Mesothelial cell of epicardium (in vitro differentiated cells): ENCODE results near the gene CCDC69. TPM values are rescaled to one million over a fixed set of nuclear protein-coding genes. Genes with fewer than 3 reads are reported as not detected.
"Not testable (repeated sequence)": the region's sequence is repeated elsewhere in the genome, so short reads cannot be mapped to it uniquely, and the experiment has no call there.

Experiments
- DNase-seq, 2 experiments: peaks; one replicate each; pipeline ENCODE4 v3.0.0; 2021; ENCODE audit warnings: low spot score in 2 of 2; ENCODE audit not compliant: unreplicated experiment in 2 of 2
- H3K27ac Mint-ChIP-seq: 2 replicates; pipeline ENCODE4 v1.8.0; 2021; ENCODE audit warnings: mixed read lengths
- H3K27me3 Mint-ChIP-seq: 2 replicates; pipeline ENCODE4 v1.8.0; 2021; ENCODE audit warnings: low read depth, mixed read lengths
- H3K36me3 Mint-ChIP-seq: 2 replicates; pipeline ENCODE4 v1.8.0; 2021; ENCODE audit warnings: mixed read lengths
- H3K4me1 Mint-ChIP-seq: 2 replicates; pipeline ENCODE4 v1.8.0; 2021; ENCODE audit warnings: mixed read lengths
- H3K4me3 Mint-ChIP-seq: 2 replicates; pipeline ENCODE4 v1.8.0; 2021; ENCODE audit warnings: mild to moderate bottlenecking, moderate library complexity, mixed read lengths
- H3K9me3 Mint-ChIP-seq: 2 replicates; pipeline ENCODE4 v1.8.0; 2021; ENCODE audit warnings: mixed read lengths
- CTCF ChIP-seq: fragments of 200-600 bp; sonication (generic); IDR thresholded peaks from one replicate; pipeline ENCODE4 v1.5.0; 2021; ENCODE audit warnings: antibody characterized with exemption; ENCODE audit not compliant: unreplicated experiment
- total RNA-seq: library from RNA; stranded (reverse); gene quantifications from 3 replicates; pipeline ENCODE4 v1.2.1, GENCODE V29; 2021

CCDC69 gene
- total RNA-seq, 1 donor from 2014 or later = 4.8 TPM

GRCh38 chr5:151204051-151204450 is 19.8 kb downstream of the CCDC69 start:
- Mint-ChIP-seq H3K36me3 (no peaks in the 10 kb centered on the region), H3K4me1 (peaks cover 2% of the 10 kb centered on the region), H3K9me3 (no peaks in the 10 kb centered on the region), H3K27ac (no peak overlapping the region), H3K27me3 (no peaks in the 10 kb centered on the region), H3K4me3 (no peak overlapping the region)
- no peak for TF ChIP-seq CTCF
- no peak for DNase-seq

DNA sequence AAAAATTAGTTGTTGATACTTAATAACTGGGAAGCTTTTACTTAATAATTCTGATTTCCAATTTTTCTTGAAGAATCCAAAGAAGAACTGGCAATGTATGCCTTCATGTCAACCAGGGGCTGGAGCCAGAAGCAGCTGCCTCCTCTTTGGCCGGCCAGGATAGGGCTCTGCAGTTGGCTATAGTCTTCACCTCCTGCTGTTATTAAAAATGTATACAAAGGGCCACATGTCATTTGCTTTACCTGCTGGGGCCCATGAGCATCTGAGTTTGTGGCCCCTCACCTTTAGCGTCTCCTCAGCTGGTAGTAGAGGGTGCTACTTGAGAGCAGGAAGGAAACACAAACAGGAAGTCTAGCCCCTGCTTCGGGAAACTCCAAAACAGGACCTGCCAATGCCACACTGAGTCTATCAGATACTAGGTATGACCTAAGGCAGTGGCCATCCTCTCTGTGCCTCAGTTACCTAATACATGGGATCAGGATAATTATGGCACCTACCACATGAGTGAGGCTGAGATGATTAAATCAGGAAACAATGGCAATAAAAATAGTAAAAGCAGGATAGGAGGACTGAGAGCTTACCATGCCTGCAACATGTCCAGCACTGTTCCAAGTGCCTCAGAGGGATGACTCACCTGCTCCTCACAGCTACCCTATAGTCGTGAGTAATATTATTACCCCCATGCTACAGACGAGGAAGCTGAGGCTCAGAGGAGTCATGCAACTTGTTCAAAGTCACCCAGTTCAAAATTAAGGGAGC is 21.3 kb downstream of the CCDC69 start:
- Mint-ChIP-seq H3K27ac (no peak overlapping the region), H3K36me3 (no peaks in the 10 kb centered on the region), H3K4me1 (no peaks in the 10 kb centered on the region), H3K9me3 (no peaks in the 10 kb centered on the region), H3K4me3 (no peak overlapping the region), H3K27me3 (no peaks in the 10 kb centered on the region)
- no peak for DNase-seq
- TF ChIP-seq CTCF = no peak

DNA sequence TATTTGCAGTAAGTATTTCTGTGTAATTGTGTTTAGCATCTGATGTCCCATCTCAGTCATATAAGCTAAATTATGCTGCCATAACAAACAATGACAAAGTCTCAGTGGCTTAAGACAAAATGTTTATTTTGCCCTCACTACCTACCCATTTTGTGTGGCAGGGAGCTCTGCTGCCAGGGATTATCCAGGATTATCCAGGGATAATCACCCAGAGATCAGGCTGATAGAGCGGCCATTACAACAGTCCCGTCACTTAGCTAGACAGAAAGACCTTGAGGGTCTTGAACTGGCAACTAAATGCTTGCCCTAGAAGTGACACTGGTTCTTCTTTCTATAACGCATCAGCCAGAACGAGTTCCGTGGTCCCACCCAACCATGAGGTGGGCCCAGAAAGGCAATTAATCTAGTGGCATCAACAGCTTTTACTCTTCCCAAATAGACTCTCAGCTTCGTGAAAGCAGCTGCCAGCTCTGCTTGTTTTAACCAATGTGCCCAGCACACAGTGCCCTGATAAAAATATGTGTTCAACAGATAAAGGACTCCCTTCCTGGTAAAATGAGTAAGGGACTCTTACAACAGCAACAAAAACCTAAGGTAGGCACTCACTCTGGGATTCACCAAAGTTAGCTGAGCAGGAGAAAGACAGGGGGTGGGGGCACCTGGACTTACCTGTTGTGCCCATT is 22.8 kb downstream of the CCDC69 start:
- H3K36me3 Mint-ChIP-seq = no peaks in the 10 kb centered on the region
- H3K27ac Mint-ChIP-seq = no peak overlapping the region
- no peak for TF ChIP-seq CTCF
- no peaks in the 10 kb centered on the region for H3K9me3 Mint-ChIP-seq
- DNase-seq = no peak
- H3K4me3 Mint-ChIP-seq = no peak overlapping the region
- no peaks in the 10 kb centered on the region for H3K27me3 Mint-ChIP-seq
- no peaks in the 10 kb centered on the region for H3K4me1 Mint-ChIP-seq

GRCh38 chr5:151199581-151200185 is 24.2 kb downstream of the CCDC69 start:
- Mint-ChIP-seq H3K36me3 (no peaks in the 10 kb centered on the region), H3K4me1 (no peaks in the 10 kb centered on the region), H3K4me3 (no peak overlapping the region), H3K27me3 (no peaks in the 10 kb centered on the region), H3K9me3 (no peaks in the 10 kb centered on the region), H3K27ac (no peak overlapping the region)
- TF ChIP-seq CTCF = no peak
- no peak for DNase-seq

DNA sequence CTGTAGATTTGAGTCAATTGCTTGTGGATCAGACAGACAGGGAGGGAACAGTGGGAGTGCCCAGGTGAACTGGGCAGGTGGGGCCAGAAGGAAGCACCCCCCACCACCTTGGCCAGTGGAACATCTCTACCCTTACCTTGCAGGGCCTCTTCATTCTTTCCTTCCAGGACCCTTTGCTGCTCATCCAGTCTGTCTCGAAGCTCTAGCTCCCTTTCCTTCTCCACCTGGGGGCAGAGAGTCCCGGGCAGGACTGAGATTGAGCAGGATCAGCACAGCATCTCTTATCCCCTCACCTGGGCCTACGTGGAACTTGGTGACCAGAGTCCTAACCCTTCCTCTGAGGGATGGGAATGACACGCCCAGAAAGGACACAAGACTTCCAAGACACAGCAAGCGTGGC is 25.0 kb downstream of the CCDC69 start:
- no peak overlapping the region for H3K27ac Mint-ChIP-seq
- H3K4me3 Mint-ChIP-seq = no peak overlapping the region
- no peaks in the 10 kb centered on the region for H3K36me3 Mint-ChIP-seq
- no peaks in the 10 kb centered on the region for H3K27me3 Mint-ChIP-seq
- H3K4me1 Mint-ChIP-seq = no peaks in the 10 kb centered on the region
- H3K9me3 Mint-ChIP-seq = no peaks in the 10 kb centered on the region
- DNase-seq = peak in 1 of 2 experiments; percentile 6
- no peak for TF ChIP-seq CTCF

- H3K27ac Mint-ChIP-seq, H3K27me3 Mint-ChIP-seq, H3K9me3 Mint-ChIP-seq, H3K4me1 Mint-ChIP-seq, H3K36me3 Mint-ChIP-seq, H3K4me3 Mint-ChIP-seq: not testable (repeated sequence)
- DNase-seq = peak in 1 of 2 experiments; percentile 13
Measured at GRCh38 chr5:151197291-151197600, 26.6 kb downstream of the CCDC69 start.
